ENCODE results near the gene MXRA5. TPM values are rescaled to one million over a fixed set of nuclear protein-coding genes. Genes with fewer than 3 reads are reported as not detected.
"Not testable (repeated sequence)": the region's sequence is repeated elsewhere in the genome, so short reads cannot be mapped to it uniquely, and the experiment has no call there.

Gene MXRA5
- total and polyA plus RNA-seq, 11 donors: 0.08 to 68.0 (median 3.1) TPM

- no peak overlapping the region for H3K4me3 ChIP-seq
- H3K4me1 ChIP-seq: no peaks in the 10 kb centered on the region
- 42 to 48% (median 43%) methylated on average over 4 of the region's 4 CpGs for WGBS, 4 donors
- no peak for ATAC-seq
- intact Hi-C loops (cut with DNase I): no loop called here
- no peaks in the 10 kb centered on the region for H3K36me3 ChIP-seq
- no peaks in the 10 kb centered on the region for H3K27me3 ChIP-seq
- H3K27ac ChIP-seq: no peak overlapping the region
- H3K9me3 ChIP-seq: no peaks in the 10 kb centered on the region
- TF ChIP-seq CTCF (IDR thresholded peaks at IDR 0.05): no peak
- TF ChIP-seq POLR2A (IDR thresholded peaks at IDR 0.05): no peak
- no peak for DNase-seq
Measured at GRCh38 chrX:3378156-3378555, 31.7 kb upstream of the MXRA5 start.

GRCh38 chrX:3377560-3377959, 31.1 kb upstream of the MXRA5 start:
- H3K27me3 ChIP-seq: no peaks in the 10 kb centered on the region
- DNase-seq (no peak), ATAC-seq (no peak)
- no peaks in the 10 kb centered on the region for H3K36me3 ChIP-seq
- intact Hi-C loops (cut with DNase I): no loop called here
- H3K9me3 ChIP-seq: no peaks in the 10 kb centered on the region
- 80 to 98% (median 86%) methylated on average over 13 of the region's 13 CpGs for WGBS, 4 donors
- no peaks in the 10 kb centered on the region for H3K4me1 ChIP-seq
- H3K27ac ChIP-seq: no peak overlapping the region
- no peak overlapping the region for H3K4me3 ChIP-seq
- no peak for TF ChIP-seq POLR2A (IDR thresholded peaks at IDR 0.05)
- TF ChIP-seq CTCF (IDR thresholded peaks at IDR 0.05): no peak

- H3K9me3 ChIP-seq; H3K4me1 ChIP-seq; H3K27me3 ChIP-seq; ATAC-seq; H3K27ac ChIP-seq; H3K36me3 ChIP-seq; H3K4me3 ChIP-seq; DNase-seq; intact Hi-C loops (cut with DNase I): not testable (repeated sequence)
- 32 to 70% (median 66%) methylated on average over 2 of the region's 2 CpGs for WGBS, 4 donors
Measured at GRCh38 chrX:3375878-3376508, 29.5 kb upstream of the MXRA5 start.

GRCh38 chrX:3374108-3374800, 27.8 kb upstream of the MXRA5 start:
- Histone ChIP-seq H3K4me3 (no peak overlapping the region), H3K27ac (no peak overlapping the region), H3K36me3 (no peaks in the 10 kb centered on the region), H3K4me1 (no peaks in the 10 kb centered on the region), H3K9me3 (no peaks in the 10 kb centered on the region), H3K27me3 (no peaks in the 10 kb centered on the region)
- DNase-seq: no peak
- 77 to 82% (median 80%) methylated on average over 3 of the region's 3 CpGs for WGBS, 4 donors
- TF ChIP-seq CTCF (IDR thresholded peaks at IDR 0.05) (no peak), POLR2A (IDR thresholded peaks at IDR 0.05) (no peak)
- ATAC-seq: no peak
- intact Hi-C loops (cut with DNase I): no loop called here
